ENCODE results near the gene CADPS2. TPM values are rescaled to one million over a fixed set of nuclear protein-coding genes. Genes with fewer than 3 reads are reported as not detected.
A peak's percentile ranks its signal among the peaks of the same experiment; 100 is the strongest.
"Not testable (repeated sequence)": the region's sequence is repeated elsewhere in the genome, so short reads cannot be mapped to it uniquely, and the experiment has no call there.

CADPS2 gene
- total and polyA plus RNA-seq, 4 donors: 16.0 to 76.7 (median 27.7) TPM

DNA sequence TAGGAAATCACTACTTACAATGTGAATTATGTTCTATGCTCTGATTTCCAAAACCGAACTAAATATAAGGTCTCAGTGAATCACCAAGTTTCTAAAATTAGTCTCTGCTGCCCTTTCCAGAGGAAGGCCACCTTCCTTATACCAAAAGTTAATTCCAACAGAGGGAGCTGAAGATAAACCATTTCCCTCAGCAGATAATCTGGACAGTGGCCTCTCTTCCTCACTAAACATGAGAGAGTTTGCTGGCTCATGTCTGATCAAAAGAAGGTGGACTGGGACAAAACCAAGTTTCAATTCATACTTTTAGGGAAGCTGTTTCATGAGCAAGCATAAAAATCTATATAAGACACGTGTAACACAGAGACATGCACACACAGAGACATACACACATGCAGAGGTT, 588.1 kb downstream of the CADPS2 start:
- peak in 1 of 3 donors; percentile 3 for DNase-seq
- ATAC-seq (ENCODE audit: insufficient read depth, low FRiP score): no peak
- H3K9me3 ChIP-seq (ENCODE audit: control insufficient read depth in 4 of 4, insufficient read depth in 3 of 4, low read length in 3 of 4): peaks cover 0 to 8% (median 0%) of the 10 kb centered on the region in 4 donors
- no peak overlapping the region for H3K27ac ChIP-seq (ENCODE audit: low read depth in 1 of 2, low read length in 1 of 2)
- H3K4me1 ChIP-seq (ENCODE audit: control insufficient read depth in 5 of 5, insufficient read depth in 5 of 5, low read length in 5 of 5): peaks cover 0 to 10% (median 4%) of the 10 kb centered on the region in 5 donors
- H3K36me3 ChIP-seq (ENCODE audit: control insufficient read depth in 4 of 4, insufficient read depth in 4 of 4, low read length in 4 of 4): no peaks in the 10 kb centered on the region
- H3K27me3 ChIP-seq (ENCODE audit: control insufficient read depth in 3 of 3, insufficient read depth in 3 of 3, low read length in 2 of 3): peaks cover 8 to 79% (median 71%) of the 10 kb centered on the region in 3 donors
- H3K9ac ChIP-seq (ENCODE audit: insufficient read depth in 1 of 2, low read length in 2 of 2): no peak overlapping the region
- 44 to 53% methylated on average over 2 of the region's 2 CpGs for WGBS, 2 donors
- H3K4me3 ChIP-seq: no peak overlapping the region
- TF ChIP-seq, protein P1, sequence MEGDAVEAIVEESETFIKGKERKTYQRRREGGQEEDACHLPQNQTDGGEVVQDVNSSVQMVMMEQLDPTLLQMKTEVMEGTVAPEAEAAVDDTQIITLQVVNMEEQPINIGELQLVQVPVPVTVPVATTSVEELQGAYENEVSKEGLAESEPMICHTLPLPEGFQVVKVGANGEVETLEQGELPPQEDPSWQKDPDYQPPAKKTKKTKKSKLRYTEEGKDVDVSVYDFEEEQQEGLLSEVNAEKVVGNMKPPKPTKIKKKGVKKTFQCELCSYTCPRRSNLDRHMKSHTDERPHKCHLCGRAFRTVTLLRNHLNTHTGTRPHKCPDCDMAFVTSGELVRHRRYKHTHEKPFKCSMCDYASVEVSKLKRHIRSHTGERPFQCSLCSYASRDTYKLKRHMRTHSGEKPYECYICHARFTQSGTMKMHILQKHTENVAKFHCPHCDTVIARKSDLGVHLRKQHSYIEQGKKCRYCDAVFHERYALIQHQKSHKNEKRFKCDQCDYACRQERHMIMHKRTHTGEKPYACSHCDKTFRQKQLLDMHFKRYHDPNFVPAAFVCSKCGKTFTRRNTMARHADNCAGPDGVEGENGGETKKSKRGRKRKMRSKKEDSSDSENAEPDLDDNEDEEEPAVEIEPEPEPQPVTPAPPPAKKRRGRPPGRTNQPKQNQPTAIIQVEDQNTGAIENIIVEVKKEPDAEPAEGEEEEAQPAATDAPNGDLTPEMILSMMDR (IDR thresholded peaks at IDR 0.05; ENCODE audit: control extremely low read depth, extremely low read depth): no peak

DNA sequence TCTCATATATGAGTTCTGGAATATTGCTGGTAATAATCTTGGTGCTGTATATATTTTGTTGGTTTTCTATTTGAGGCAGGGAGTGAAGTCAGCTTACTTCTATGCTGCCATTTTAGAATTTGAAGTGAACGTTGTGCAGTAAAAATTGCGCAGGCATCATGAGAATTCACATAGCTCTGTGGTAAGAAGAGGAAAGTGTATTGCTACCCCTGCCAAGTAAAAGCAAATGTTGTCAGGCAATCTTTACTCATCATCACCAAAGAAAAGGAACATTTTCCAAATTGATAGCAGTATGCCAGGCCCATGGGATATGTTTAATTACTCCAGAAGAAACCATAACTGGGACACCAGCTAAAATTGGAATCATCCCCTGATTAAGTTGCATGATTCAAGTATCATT, 595.1 kb downstream of the CADPS2 start:
- TF ChIP-seq, protein P1 (IDR thresholded peaks at IDR 0.05; ENCODE audit: control extremely low read depth, extremely low read depth): no peak
- no peak for ATAC-seq (ENCODE audit: insufficient read depth, low FRiP score)
- Histone ChIP-seq H3K4me3 (no peak overlapping the region), H3K36me3 (ENCODE audit: control insufficient read depth in 4 of 4, insufficient read depth in 4 of 4, low read length in 4 of 4) (no peaks in the 10 kb centered on the region), H3K9me3 (ENCODE audit: control insufficient read depth in 4 of 4, insufficient read depth in 3 of 4, low read length in 3 of 4) (peaks cover 0 to 6% (median 4%) of the 10 kb centered on the region in 4 donors), H3K27ac (ENCODE audit: low read depth in 1 of 2, low read length in 1 of 2) (no peak overlapping the region), H3K9ac (ENCODE audit: insufficient read depth in 1 of 2, low read length in 2 of 2) (no peak overlapping the region), H3K27me3 (ENCODE audit: control insufficient read depth in 3 of 3, insufficient read depth in 3 of 3, low read length in 2 of 3) (peaks cover 0 to 19% (median 12%) of the 10 kb centered on the region in 3 donors), H3K4me1 (ENCODE audit: control insufficient read depth in 5 of 5, insufficient read depth in 5 of 5, low read length in 5 of 5) (no peaks in the 10 kb centered on the region)
- no peak for DNase-seq
- WGBS, 2 donors: 87 to 92% methylated on average over 2 of the region's 2 CpGs

DNA sequence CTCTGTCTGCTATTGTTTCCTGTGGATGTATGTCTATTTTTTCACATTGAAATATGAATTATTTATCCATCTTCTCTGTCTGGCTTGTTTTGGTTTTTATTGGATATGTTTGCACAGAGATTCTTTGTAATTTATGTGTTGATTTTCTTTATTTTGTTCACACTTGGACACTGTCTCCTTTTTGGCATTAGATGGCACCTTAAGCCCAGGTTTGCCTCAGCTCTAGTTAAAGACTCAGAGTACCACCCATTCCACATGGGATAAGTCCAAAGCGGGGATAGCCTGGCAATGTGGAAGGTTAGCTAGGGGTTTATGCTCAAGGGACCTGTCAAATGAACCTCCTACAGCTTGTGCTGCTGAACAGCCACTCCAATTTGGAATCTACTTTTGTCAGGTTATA, 595.8 kb downstream of the CADPS2 start:
- no peaks in the 10 kb centered on the region for H3K36me3 ChIP-seq (ENCODE audit: control insufficient read depth in 4 of 4, insufficient read depth in 4 of 4, low read length in 4 of 4)
- WGBS, 2 donors: 88 to 92% methylated on average over 1 of the region's 1 CpG
- H3K4me3 ChIP-seq: no peak overlapping the region
- H3K27me3 ChIP-seq (ENCODE audit: control insufficient read depth in 3 of 3, insufficient read depth in 3 of 3, low read length in 2 of 3): peaks cover 0 to 12% (median 6%) of the 10 kb centered on the region in 3 donors
- DNase-seq (no peak), ATAC-seq (ENCODE audit: insufficient read depth, low FRiP score) (no peak)
- H3K9ac ChIP-seq (ENCODE audit: insufficient read depth in 1 of 2, low read length in 2 of 2): no peak overlapping the region
- no peak overlapping the region for H3K27ac ChIP-seq (ENCODE audit: low read depth in 1 of 2, low read length in 1 of 2)
- H3K9me3 ChIP-seq (ENCODE audit: control insufficient read depth in 4 of 4, insufficient read depth in 3 of 4, low read length in 3 of 4): peaks cover 0 to 4% (median 4%) of the 10 kb centered on the region in 4 donors
- TF ChIP-seq, protein P1 (IDR thresholded peaks at IDR 0.05; ENCODE audit: control extremely low read depth, extremely low read depth): no peak
- no peaks in the 10 kb centered on the region for H3K4me1 ChIP-seq (ENCODE audit: control insufficient read depth in 5 of 5, insufficient read depth in 5 of 5, low read length in 5 of 5)

DNA sequence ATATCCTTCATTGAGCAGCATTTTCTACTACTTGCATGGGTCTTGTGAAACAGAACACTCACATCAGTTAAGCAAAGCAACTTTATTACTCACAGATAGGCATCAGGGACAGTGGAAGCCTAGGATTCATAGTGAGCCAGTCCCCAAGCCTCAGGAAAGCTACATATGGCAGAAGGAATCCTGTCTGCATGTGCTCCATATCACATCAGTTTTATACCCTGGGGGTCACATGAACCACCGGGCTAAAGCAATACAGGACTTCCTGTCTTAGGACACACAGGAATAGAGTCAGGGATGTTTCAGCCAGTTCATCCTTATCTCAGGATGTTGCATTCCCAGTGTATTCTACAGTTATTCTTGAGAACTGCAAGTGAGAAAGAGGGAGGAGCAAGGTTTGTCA, 596.8 kb downstream of the CADPS2 start:
- WGBS, 2 donors: 39 to 40% methylated on average over 1 of the region's 1 CpG
- Histone ChIP-seq H3K27ac (ENCODE audit: low read depth in 1 of 2, low read length in 1 of 2) (no peak overlapping the region), H3K4me1 (ENCODE audit: control insufficient read depth in 5 of 5, insufficient read depth in 5 of 5, low read length in 5 of 5) (no peaks in the 10 kb centered on the region), H3K9me3 (ENCODE audit: control insufficient read depth in 4 of 4, insufficient read depth in 3 of 4, low read length in 3 of 4) (peaks cover 0 to 4% (median 4%) of the 10 kb centered on the region in 4 donors), H3K36me3 (ENCODE audit: control insufficient read depth in 4 of 4, insufficient read depth in 4 of 4, low read length in 4 of 4) (no peaks in the 10 kb centered on the region), H3K27me3 (ENCODE audit: control insufficient read depth in 3 of 3, insufficient read depth in 3 of 3, low read length in 2 of 3) (peaks cover 0 to 7% (median 0%) of the 10 kb centered on the region in 3 donors), H3K9ac (ENCODE audit: insufficient read depth in 1 of 2, low read length in 2 of 2) (no peak overlapping the region), H3K4me3 (no peak overlapping the region)
- TF ChIP-seq, protein P1 (IDR thresholded peaks at IDR 0.05; ENCODE audit: control extremely low read depth, extremely low read depth): no peak
- DNase-seq (no peak), ATAC-seq (ENCODE audit: insufficient read depth, low FRiP score) (no peak)

DNA sequence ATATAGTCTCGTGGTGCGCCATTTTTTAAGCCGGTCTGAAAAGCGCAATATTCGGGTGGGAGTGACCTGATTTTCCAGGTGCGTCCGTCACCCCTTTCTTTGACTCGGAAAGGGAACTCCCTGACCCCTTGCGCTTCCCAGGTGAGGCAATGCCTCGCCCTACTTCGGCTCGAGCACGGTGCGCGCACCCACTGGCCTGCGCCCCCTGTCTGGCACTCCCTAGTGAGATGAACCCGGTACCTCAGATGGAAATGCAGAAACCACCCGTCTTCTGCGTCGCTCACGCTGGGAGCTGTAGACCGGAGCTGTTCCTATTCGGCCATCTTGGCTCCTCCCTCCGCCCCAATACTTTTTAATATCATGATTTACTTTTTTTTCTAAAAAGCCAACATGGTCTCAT, 601.7 kb downstream of the CADPS2 start:
- not testable (repeated sequence) for DNase-seq; H3K4me3 ChIP-seq; H3K4me1 ChIP-seq (ENCODE audit: control insufficient read depth in 5 of 5, insufficient read depth in 5 of 5, low read length in 5 of 5); H3K9me3 ChIP-seq (ENCODE audit: control insufficient read depth in 4 of 4, insufficient read depth in 3 of 4, low read length in 3 of 4); H3K9ac ChIP-seq (ENCODE audit: insufficient read depth in 1 of 2, low read length in 2 of 2); H3K27me3 ChIP-seq (ENCODE audit: control insufficient read depth in 3 of 3, insufficient read depth in 3 of 3, low read length in 2 of 3); H3K27ac ChIP-seq (ENCODE audit: low read depth in 1 of 2, low read length in 1 of 2); ATAC-seq (ENCODE audit: insufficient read depth, low FRiP score); H3K36me3 ChIP-seq (ENCODE audit: control insufficient read depth in 4 of 4, insufficient read depth in 4 of 4, low read length in 4 of 4)
- WGBS, 2 donors: 90 to 94% methylated on average over 14 to 16 of the region's 24 CpGs

Data from lung (tissue), 12 donors.